ENCODE results near the gene PIK3C2A. TPM values are rescaled to one million over a fixed set of nuclear protein-coding genes. Genes with fewer than 3 reads are reported as not detected.

Gene PIK3C2A
- total and polyA plus RNA-seq, 2 donors (not counting 3 experiments of a cell fraction or from before 2014, with no cell fraction given): 33.7 to 142 TPM

DNA sequence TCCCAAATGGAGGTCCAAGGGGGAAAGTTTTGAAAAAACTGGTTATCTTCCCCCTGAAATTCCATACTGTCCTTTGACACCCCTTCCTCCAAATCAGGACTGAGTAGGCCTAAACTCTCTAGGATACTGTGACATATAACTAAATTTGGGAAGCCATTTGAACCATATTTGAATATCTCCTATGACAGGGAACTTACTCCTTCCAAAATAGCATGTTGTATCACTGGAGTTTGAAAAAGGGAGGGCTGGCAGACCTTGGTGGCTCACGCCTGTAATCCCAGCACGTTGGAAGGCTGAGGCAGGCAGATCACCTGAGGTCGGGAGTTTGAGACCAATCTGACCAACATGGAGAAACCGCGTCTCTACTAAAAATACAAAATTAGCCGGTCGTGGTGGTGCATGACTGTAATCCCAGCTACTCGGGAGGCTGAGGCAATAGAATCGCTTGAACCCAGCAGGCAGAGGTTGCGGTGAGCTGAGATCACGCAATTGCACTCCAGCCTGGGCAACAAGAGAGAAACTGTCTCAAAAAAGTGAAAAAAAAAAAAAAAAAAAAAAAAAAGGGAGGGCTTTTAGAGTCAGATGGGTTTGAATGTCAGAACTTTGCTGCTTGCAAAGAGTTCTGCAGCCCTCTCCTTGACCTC, 42.4 kb downstream of the PIK3C2A start:
- CTCF ChIA-PET: no interaction called here
- dilution Hi-C loops (cut with MboI; ENCODE audit: extremely low pct_ligation_motif_present, low sequenced_read_pairs): no loop called here

DNA sequence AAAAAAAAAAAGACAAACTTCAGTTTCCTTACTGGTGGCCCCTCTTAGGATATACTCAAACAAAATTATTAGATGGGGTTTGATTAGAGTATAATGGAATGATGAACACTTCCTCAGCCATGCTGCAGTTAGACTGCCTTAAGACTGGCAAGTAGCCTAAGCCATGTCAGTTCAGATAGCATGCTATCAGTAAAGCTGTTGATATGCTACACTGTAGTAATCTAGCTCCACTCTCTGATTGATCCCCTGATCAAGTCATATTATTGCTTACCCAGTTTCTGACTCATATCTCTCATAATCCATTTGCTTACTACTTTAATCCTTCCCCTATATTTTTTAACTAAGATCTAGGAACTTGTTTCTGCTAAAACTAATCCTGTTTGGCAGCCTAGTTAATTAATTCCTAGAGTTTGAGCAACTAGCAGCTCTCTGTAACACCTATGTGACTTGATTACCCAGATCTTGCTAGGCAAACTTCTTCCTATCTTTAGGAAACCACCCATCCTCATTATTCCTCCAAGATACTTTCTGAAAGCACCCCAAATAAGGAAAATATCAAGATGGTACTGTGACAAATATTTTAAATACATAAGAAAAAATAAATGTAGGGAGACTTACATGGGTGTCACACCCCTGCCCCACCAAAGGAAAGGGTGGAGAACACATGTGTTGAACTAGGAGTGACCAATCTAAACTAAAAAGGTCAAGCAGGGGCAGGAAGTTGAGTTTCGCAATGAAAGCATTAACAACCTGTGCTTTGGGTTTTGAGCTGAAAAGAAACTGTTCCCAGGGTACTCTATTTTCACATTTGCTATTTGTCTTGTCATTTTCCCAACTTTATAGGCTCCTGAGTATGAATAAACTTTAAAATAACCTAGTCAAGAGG, 43.2 kb downstream of the PIK3C2A start:
- H2AFZ ChIP-seq (ENCODE audit: low read depth, low read length): no peak overlapping the region
- H3K27me3 ChIP-seq (ENCODE audit: control insufficient read depth in 2 of 2, insufficient read depth in 2 of 2, low read length in 2 of 2): no peaks in the 10 kb centered on the region
- no TSS peak for BruUV-seq (replicated peaks)
- H3K4me2 ChIP-seq (ENCODE audit: insufficient read depth, low read length): no peak overlapping the region
- no peak overlapping the region for H3K27ac ChIP-seq (ENCODE audit: insufficient read depth, low read depth, low read length)
- CTCF ChIA-PET: interaction anchor here (0.9 kb wide), 1 partner anchor 220 kb away, joined by 3 read pairs; no protein-coding TSS in a partner anchor
- H3K9me1 ChIP-seq (replicated peaks; ENCODE audit: control insufficient read depth, extremely low read depth, insufficient read depth, low read length): no peaks in the 10 kb centered on the region
- FAIRE-seq: peak; percentile 24
- no peak overlapping the region for H3K9ac ChIP-seq (replicated peaks; ENCODE audit: extremely low read depth, insufficient read depth, low read length)
- TF ChIP-seq JUN (IDR thresholded peaks at IDR 0.05; ENCODE audit: borderline replicate concordance, insufficient read depth, insufficient read length, low read depth): no peak
- TF ChIP-seq, protein P1, sequence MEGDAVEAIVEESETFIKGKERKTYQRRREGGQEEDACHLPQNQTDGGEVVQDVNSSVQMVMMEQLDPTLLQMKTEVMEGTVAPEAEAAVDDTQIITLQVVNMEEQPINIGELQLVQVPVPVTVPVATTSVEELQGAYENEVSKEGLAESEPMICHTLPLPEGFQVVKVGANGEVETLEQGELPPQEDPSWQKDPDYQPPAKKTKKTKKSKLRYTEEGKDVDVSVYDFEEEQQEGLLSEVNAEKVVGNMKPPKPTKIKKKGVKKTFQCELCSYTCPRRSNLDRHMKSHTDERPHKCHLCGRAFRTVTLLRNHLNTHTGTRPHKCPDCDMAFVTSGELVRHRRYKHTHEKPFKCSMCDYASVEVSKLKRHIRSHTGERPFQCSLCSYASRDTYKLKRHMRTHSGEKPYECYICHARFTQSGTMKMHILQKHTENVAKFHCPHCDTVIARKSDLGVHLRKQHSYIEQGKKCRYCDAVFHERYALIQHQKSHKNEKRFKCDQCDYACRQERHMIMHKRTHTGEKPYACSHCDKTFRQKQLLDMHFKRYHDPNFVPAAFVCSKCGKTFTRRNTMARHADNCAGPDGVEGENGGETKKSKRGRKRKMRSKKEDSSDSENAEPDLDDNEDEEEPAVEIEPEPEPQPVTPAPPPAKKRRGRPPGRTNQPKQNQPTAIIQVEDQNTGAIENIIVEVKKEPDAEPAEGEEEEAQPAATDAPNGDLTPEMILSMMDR (IDR thresholded peaks at IDR 0.05; ENCODE audit: extremely low read depth in 1 of 2, insufficient read depth in 1 of 2, low read depth in 1 of 2, low read length in 2 of 2): no peak
- TF ChIP-seq, protein P2, sequence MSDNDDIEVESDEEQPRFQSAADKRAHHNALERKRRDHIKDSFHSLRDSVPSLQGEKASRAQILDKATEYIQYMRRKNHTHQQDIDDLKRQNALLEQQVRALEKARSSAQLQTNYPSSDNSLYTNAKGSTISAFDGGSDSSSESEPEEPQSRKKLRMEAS (IDR thresholded peaks at IDR 0.05; ENCODE audit: insufficient read depth, insufficient read length): no peak
- TF ChIP-seq FOS (IDR thresholded peaks at IDR 0.05; ENCODE audit: borderline replicate concordance, insufficient read depth, low read length): no peak
- TF ChIP-seq GATA2 (IDR thresholded peaks at IDR 0.05; ENCODE audit: insufficient read depth, insufficient read length, low read depth, low read length): no peak
- TF ChIP-seq POLR2AphosphoS5 (IDR thresholded peaks at IDR 0.05; ENCODE audit: insufficient read depth, low read depth, low read length): no peak
- no peak for TF ChIP-seq POLR2A (IDR thresholded peaks at IDR 0.05; ENCODE audit: low read depth, low read length)
- TF ChIP-seq MYC (IDR thresholded peaks at IDR 0.05; ENCODE audit: low read depth, low read length): no peak
- TF ChIP-seq EZH2 (IDR thresholded peaks at IDR 0.05; ENCODE audit: borderline replicate concordance, low read depth, low read length, severe bottlenecking): no peak
- dilution Hi-C loops (cut with MboI; ENCODE audit: extremely low pct_ligation_motif_present, low sequenced_read_pairs): no loop called here
- H4K20me1 ChIP-seq (replicated peaks; ENCODE audit: control insufficient read depth, extremely low read depth, insufficient read depth, low read length): no peaks in the 10 kb centered on the region
- DNase-seq (ENCODE audit: low read depth, low spot score): peak; percentile 31
- peaks cover 50% of the 10 kb centered on the region for H3K4me1 ChIP-seq (ENCODE audit: control insufficient read depth, extremely low read depth, insufficient read depth, low read length)
- peaks cover 87% of the 10 kb centered on the region for H3K79me2 ChIP-seq (ENCODE audit: control insufficient read depth, insufficient read depth, low read length)
- peaks cover 8 to 11% of the 10 kb centered on the region in 2 experiments for H3K36me3 ChIP-seq (ENCODE audit: control insufficient read depth in 2 of 2, extremely low read depth in 1 of 2, insufficient read depth in 2 of 2, low read length in 2 of 2)
- POLR2A ChIA-PET: no interaction called here
- H3K4me3 ChIP-seq (replicated peaks in 1 of 3; ENCODE audit: insufficient read depth in 1 of 3, low read depth in 1 of 3, low read length in 3 of 3): no peak overlapping the region
- H3K9me3 ChIP-seq (replicated peaks; ENCODE audit: control insufficient read depth, insufficient read depth, low read length): no peaks in the 10 kb centered on the region
- intact Hi-C loops (cut with micrococcal nuclease): no loop called here

More for the DNA sequence above, 42.4 kb downstream of the PIK3C2A start:
- H3K4me1 ChIP-seq (ENCODE audit: control insufficient read depth, extremely low read depth, insufficient read depth, low read length): peaks cover 43% of the 10 kb centered on the region
- H3K4me2 ChIP-seq (ENCODE audit: insufficient read depth, low read length): no peak overlapping the region
- no peak overlapping the region for H3K27ac ChIP-seq (ENCODE audit: insufficient read depth, low read depth, low read length)
- peaks cover 8 to 12% of the 10 kb centered on the region in 2 experiments for H3K36me3 ChIP-seq (ENCODE audit: control insufficient read depth in 2 of 2, extremely low read depth in 1 of 2, insufficient read depth in 2 of 2, low read length in 2 of 2)
- no peak overlapping the region for H3K4me3 ChIP-seq (replicated peaks in 1 of 3; ENCODE audit: insufficient read depth in 1 of 3, low read depth in 1 of 3, low read length in 3 of 3)
- H3K9ac ChIP-seq (replicated peaks; ENCODE audit: extremely low read depth, insufficient read depth, low read length): no peak overlapping the region
- POLR2A ChIA-PET: no interaction called here
- DNase-seq (ENCODE audit: low read depth, low spot score) (no peak), FAIRE-seq (peak; percentile 40)
- H3K9me3 ChIP-seq (replicated peaks; ENCODE audit: control insufficient read depth, insufficient read depth, low read length): no peaks in the 10 kb centered on the region
- TF ChIP-seq EZH2 (IDR thresholded peaks at IDR 0.05; ENCODE audit: borderline replicate concordance, low read depth, low read length, severe bottlenecking) (no peak), POLR2AphosphoS5 (IDR thresholded peaks at IDR 0.05; ENCODE audit: insufficient read depth, low read depth, low read length) (no peak), POLR2A (IDR thresholded peaks at IDR 0.05; ENCODE audit: low read depth, low read length) (no peak), GATA2 (IDR thresholded peaks at IDR 0.05; ENCODE audit: insufficient read depth, insufficient read length, low read depth, low read length) (no peak), MYC (IDR thresholded peaks at IDR 0.05; ENCODE audit: low read depth, low read length) (no peak)
- TF ChIP-seq, protein P2 (IDR thresholded peaks at IDR 0.05; ENCODE audit: insufficient read depth, insufficient read length): no peak
- no peaks in the 10 kb centered on the region for H4K20me1 ChIP-seq (replicated peaks; ENCODE audit: control insufficient read depth, extremely low read depth, insufficient read depth, low read length)
- no peak overlapping the region for H2AFZ ChIP-seq (ENCODE audit: low read depth, low read length)
- H3K9me1 ChIP-seq (replicated peaks; ENCODE audit: control insufficient read depth, extremely low read depth, insufficient read depth, low read length): no peaks in the 10 kb centered on the region
- intact Hi-C loops (cut with micrococcal nuclease): no loop called here
- no peaks in the 10 kb centered on the region for H3K27me3 ChIP-seq (ENCODE audit: control insufficient read depth in 2 of 2, insufficient read depth in 2 of 2, low read length in 2 of 2)
- BruUV-seq (replicated peaks): no TSS peak
- peaks cover 82% of the 10 kb centered on the region for H3K79me2 ChIP-seq (ENCODE audit: control insufficient read depth, insufficient read depth, low read length)
